HG03064 (cell line): ENCODE data around the gene HGS.

Source experiments
- ATAC-seq: cut with Tn5 transposase; IDR thresholded peaks from one replicate; pipeline ENCODE4 v1.9.1; 2021; ENCODE audit warnings: low read depth; ENCODE audit not compliant: unreplicated experiment

HGS gene

DNA sequence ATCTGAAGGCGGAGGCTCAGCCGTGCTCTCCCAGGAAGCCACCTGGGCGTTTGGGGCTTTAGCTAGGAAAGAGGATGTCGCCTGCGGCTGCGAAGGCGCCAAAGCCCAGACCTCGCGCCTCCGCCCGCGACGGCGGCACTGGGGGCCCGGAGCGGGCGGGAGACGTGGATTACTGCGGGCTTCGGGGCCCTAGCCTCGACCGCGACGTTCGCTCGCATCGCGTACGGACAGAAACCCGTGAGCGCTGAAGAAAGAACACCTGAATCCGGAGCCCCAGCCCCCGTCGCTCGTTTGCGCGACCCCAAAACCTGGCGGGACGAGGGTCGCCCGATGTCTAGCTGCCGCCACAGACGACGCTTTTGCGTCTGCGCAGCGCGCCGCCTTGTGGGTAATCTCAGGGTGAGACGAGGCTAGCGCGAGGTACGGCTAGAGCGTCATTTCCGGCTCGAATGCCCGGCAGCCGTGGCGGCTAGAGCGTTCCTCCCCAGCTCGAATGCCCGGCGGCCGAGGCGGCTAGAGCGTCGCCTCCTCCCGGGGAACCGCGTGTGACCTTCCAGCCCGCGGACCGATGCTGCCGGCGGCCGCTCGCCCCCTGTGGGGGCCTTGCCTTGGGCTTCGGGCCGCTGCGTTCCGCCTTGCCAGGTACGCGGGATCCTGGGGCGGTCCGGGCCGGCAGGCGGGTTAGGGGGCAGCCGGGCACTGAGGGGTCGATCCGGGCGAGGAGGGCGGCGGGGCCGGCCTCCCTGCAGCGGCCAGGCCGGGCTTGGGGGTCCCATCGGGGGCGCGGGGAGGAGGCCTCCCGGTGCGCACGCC, 19.3 kb downstream of the HGS start, which contains the start of gene MRPL12:
TSS of gene MRPL12 (plus strand) at position 434 of the 813 bp plus-strand sequence. CDS start at position 569, 135 bp downstream.
- ATAC-seq: peak; percentile 54

DNA sequence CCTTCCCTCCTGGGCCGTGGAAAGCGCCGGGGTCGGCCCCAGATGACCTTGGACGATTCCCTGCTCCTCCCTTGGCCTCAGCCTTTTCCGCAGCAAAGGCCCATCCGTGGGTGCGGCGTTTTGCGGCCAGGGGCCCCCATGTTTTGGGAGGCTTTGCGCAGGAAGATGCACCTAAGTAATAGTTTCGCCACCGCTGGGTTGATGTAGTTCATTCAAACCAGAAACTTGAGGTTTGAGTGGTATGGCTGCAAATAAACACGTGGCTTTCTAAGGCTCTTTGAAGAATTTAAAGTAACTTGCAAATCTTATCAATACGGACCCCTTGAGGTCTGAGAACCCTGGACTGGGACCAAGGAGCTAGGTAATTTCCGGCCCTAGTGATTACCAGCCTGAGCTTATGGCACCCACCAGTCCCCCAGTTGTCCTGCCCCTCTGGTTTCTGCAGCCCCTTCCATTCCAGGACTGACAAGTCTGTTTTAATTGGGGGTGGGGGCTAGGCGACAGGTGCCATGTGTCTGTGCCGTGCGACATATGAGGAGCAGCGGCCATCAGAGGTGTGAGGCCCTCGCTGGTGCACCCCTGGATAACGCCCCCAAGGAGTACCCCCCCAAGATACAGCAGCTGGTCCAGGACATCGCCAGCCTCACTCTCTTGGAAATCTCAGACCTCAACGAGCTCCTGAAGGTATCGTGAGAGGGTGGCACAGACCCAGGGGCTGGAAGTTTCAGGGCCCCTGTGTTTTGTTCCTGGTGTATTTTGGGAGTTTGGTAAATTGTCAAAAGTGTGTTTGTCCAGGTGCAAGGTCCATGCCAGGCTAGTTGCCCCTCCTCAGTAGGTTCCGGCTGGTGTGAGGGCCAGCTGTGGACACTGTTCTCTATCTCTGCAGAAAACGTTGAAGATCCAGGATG, 20.2 kb downstream of the HGS start:
- no peak for ATAC-seq

DNA sequence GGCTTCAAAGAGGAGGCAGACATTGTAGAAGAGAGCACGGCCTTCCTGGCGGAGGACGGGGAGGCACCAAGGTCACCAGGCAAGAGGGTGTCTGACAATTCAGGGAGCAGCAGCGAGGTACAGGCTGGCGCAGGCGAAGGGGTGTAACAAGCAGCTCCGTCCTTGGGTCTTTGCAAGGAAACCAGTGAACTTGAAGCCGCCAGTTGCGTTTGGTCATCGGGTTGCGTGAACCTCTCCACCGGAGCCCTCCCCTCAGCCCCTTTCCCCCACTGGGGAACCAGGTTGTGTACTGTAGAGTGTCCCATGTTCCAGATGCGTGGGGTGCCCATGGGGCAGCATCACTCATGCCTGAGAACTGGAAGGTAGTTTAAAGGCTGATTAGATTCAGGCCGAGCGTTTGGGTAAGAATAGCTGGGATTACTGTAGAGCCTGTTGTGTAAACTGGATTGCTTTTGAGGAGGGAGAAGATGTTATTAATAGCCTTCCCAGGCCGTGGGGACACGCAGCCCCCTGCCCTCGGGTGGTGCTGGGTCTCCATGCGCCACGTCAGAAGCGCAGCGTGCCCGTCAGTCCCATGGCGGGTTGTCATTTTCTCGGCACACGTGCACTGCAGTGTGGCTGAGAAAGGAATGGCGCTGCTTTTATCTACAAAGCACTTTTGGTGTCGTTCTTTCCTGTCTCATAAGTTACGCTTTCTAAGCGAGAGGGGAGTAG, 21.9 kb downstream of the HGS start:
- ATAC-seq: no peak

DNA sequence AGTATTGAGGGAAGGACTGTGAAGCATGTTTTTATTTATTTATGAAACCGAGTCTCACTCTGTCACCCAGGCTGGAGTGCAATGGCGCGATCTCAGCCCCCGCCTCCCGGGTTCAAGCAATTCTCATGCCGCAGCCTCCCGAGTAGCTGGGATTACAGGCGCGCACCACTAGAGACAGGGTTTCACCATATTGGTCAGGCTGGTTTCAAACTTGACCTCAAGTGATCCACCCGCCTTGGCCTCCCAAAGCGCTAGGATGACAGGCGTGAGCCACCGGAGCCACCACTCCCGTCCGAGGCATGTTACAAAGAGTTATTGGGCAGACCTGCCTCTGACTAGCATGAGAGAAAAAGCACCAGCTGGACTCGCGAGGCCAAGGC, 22.4 kb downstream of the HGS start:
- ATAC-seq: no peak

DNA sequence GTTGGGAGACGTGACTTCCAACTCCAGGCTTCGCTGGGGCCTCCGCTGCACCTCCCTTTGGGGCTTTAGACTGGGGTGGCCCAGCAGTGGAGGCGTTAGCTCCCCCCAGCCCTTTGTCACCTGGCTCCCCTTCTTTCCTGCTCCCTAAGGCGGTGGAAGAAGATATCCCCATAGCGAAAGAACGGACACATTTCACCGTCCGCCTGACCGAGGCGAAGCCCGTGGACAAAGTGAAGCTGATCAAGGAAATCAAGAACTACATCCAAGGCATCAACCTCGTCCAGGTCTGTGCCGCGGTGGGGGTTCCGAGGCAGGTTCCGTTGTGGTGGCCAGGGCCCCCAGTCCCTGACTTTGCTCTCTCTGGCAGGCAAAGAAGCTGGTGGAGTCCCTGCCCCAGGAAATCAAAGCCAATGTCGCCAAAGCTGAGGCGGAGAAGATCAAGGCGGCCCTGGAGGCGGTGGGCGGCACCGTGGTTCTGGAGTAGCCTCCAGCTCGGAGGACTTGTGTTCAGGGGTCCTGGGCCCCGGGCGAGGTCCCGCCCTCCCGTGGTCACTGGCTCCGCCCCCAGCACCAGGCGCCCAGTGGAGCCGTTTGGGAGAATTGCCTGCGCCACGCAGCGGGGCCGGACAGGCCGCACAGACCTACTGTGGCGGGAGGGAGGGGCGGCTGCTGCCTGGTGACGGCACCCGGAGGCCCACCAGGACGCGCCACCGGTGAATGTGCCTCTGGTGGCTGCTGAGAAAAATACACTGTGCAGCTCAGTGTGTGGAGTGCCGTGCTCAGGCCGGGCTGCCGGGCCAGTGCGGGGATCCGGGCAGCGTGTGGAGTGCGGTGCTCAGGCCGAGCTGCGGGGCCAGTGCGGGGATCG, 23.2 kb downstream of the HGS start:
- ATAC-seq: no peak

DNA sequence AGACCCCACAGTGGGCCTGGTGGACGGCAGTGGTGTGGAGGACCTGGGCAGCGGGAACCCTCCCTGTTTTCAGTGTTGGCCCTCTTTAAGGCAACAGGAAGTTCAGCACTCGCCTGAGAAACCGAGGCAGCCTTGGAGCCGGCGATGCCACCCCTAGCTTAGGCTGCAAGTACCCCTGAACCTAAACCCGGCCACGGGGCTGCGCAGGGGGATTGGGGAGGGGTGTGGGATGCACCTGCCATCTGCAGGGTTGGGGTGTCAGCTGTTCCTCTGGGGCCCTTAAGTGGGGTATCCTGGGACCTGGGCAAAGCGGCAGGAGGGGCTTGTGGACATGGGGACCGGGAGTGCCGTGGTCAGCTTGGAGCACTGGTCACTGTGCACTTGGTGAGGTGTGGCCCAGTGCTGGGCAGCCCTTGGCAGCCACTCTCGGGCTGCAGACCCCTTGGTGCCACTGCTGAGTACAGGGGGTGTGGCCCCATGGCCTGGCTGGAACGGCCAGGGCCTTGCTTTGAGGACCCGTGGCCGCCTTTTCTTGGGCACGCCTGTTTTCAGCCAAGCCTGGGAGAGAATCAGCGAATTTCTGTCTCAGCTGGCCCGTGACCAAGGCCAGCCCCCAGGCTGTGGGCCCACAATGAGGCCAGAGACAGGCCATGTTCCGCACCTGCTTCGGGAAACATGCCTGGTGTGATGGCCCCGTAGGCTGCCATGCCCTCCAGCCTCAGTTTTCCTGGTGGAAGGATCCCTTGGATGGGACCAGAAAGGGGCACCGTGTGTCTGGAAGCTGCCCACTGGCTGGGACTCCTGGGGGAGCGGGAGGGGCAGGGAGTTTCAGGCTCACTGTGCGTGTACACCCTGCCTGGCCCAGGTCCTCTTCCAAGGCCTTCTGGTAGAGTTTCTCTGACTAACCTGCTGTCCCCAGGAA, 24.2 kb downstream of the HGS start:
- ATAC-seq: no peak

DNA sequence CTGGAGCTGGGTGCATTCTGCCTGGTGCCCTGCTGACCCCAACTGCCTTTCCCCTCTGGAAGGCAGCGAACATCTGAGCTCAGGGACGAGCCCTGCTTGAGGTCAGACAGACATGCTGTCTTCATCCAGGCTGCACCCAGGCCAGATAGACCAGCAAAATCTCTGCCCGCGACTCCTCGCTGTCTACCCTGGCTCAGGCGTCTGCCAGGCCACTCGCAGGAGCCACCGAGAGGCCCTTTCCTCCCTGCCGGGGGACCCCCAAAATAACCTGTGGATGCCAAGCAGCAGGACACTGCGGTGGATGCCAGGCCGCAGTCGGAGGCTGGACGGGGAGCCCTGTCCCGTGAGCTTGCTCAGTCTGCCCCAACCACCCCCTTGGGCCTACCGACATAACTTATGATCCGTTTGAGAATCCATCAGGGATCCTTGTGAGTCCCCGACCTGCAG, 25.0 kb downstream of the HGS start:
- ATAC-seq: no peak

DNA sequence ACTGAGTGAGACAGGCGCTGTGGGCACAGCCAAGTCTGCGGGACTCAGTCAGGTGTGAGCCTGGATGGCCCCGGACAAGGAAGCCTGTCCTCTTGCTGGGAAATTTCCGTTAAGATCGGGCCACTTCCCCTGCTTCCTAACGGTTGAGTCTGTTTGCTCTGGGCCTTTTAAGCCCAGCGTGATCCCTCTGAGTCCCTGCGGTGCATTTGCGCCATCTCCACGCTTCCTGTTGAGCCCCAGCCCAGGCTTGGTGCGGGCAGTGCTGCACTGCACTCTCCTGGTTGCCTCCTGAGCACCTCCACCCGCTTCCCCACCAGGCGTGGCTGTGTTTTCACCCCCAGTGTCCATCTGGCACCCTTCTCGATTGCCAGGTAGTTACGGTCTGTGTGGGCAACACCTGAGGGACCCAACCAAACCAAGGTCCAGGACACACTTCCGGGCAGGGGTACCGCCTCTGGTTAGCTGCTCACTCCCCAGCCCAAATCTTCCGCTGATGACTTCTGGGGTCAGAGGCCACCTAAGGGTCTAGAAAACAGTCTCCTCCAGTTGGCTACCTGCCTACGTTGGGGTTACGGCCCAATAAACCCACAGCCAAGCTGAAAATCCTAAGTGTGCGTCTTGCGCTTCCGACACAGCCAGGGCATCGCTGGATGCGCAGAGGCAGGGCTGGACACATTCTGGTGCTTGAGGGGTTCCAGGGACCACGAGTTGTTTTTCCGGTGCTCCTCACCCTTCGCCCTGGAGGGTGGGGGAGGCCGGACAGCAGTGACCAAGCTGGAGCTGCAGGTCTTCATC, 26.9 kb downstream of the HGS start:
- ATAC-seq: no peak

DNA sequence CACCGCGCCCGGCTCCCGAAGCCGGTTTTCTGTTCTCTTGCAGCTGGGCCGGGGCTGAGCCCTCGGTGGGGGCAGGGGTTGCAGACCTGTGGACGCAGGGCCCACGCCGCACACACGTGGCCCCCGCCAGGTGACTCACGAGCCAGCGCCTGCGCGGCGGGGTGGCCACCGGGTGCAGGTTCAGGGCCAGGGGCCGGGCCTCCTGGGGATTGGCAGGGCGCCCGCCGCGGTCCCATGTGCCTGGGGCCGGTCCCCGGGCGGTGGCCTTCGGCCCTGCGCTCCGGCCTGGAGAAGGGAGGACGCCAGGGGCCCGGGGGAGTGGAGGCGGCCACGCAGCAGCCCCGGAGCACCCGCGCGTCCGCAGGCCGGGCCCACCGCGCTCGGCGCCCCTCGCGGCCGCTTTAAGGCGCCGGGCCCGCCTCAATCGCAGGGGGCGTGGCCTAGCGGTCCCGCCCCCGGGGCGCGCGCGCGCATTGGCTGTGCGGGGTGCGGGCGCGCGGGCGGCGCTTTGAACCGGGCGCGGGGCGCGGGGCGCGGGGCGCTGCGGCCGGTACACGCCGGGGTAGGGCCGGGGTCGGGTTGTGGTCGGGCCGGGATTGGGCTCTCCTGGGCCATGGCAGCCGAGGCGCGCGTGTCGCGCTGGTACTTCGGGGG, 28.1 kb downstream of the HGS start, which contains the start of gene SLC25A10:
TSS of gene SLC25A10 (plus strand) at position 471 of the 654 bp plus-strand sequence. CDS start at position 614, 143 bp downstream.
- peak; percentile 49 for ATAC-seq

DNA sequence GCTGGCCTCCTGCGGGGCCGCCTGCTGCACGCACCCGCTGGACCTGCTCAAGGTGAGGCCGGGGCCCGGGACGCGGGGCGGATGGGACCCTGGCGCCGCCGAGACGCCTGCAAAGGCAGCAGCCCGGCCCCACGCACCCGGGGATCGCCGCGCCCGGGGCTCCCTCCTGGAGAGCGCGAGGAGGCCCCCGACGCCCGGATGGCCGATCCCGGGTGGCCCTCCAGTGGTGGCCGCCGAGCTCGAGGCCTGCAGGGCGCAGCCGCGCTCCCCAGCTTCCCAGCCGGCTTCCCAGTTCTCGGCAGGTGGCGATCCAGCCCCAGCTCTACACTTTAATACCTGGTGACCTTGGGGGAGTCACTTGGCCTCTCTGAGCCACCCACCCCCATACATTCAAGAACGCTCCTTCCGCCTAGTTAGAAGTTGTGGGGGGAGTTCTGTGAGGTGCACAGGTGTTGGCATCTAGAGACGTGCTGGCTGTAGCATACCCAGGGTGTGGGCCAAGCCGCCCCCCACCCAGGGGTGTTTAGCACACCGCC, 28.7 kb downstream of the HGS start:
- no peak for ATAC-seq

DNA sequence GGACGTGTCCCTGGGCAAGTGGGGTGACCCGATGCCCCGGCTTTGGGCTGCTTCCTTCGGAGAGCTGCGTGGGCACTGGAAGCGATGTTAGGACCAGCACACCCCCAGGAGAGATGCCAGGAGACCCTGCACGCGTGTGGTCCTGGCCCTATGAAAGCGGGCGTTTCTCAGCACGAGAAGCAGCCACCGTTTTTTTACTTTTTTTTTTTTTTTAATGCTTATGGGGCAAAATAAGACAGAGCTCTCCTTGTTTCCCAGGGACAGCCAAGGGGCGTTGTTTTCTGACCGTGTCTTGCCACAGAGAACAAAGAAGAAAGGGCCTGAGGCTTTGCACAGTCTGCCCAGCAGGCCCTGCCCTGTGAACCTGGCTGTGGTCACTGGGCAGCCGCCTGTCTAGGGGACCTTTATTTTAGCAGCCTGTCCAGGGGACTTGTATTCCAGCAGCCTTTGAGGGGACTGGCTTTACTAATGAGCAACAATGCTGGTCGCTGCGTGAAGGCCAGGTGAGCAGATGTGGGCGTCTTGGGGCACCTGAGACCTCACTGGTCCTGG, 29.3 kb downstream of the HGS start:
- no peak for ATAC-seq

DNA sequence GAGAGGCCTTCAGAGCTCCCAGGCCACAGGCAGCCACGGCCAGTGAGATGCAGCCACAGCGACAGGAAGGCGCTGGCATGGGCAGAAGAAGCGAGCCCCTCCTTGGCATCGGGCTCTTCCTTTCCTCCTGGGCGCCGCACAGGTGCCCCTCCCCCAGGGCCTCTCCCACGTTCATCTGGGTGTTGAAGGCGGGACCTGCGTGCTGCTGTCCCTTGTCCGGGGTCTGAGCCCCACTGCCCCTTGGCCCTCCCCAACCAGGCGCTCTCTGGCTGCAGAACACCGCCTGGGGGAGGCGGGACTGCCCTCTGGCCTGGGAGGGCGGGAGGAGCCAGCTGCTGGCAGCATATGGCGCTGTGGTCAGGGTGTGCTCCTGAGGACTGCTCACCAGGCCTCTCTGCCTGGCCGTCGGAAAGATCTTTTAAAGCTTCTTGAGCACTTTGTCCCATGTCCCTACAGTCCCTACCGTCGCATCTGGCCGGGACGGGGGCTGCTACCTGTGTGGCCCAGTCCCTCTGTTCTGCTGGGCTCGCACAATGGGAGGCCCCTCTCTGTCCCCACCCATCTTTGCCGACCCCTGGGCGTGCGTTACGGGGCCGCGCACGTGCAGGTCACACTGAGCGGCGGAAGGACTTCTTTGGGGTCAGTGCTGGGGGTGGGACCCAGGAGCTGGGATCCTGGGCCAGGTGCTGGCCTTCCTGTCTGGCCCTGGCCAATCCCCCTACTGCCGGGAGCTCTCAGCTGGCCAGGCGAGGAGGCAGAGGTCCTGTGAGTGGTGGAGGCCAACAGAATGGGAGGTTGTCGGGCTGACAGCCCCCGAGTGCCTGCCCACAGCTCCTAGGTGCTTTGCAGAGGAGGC, 30.0 kb downstream of the HGS start:
- no peak for ATAC-seq

DNA sequence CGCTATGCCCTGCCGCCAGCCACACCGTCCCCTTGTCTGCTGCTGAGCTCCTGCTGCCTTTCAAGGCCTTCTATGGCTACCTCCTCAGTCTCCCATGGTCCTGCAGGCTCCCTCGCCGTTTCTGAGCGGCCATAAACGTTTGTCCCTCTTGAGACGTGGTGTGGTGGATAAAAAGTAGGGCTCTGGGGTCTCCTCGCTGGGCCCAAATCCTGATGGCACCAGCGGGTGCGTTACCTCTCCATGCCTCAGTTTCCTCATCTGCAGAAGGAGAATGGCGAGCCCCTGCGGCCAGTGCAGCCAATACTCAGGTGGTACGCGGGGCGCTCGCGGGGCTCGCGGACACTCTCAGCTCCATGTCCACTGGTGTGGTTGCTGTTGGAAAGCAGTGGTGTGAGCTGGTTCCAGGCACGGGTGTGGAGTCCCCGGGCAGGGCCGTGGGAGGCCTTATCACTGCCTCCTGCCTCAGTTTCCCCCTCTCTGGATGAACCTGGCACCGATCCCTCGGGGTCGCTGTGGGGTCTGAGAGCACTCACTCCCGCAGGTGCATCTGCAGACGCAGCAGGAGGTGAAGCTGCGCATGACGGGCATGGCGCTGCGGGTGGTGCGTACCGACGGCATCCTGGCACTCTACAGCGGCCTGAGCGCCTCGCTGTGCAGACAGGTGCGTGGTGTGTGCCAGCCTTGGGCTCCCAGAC, 30.7 kb downstream of the HGS start:
- ATAC-seq: no peak

DNA sequence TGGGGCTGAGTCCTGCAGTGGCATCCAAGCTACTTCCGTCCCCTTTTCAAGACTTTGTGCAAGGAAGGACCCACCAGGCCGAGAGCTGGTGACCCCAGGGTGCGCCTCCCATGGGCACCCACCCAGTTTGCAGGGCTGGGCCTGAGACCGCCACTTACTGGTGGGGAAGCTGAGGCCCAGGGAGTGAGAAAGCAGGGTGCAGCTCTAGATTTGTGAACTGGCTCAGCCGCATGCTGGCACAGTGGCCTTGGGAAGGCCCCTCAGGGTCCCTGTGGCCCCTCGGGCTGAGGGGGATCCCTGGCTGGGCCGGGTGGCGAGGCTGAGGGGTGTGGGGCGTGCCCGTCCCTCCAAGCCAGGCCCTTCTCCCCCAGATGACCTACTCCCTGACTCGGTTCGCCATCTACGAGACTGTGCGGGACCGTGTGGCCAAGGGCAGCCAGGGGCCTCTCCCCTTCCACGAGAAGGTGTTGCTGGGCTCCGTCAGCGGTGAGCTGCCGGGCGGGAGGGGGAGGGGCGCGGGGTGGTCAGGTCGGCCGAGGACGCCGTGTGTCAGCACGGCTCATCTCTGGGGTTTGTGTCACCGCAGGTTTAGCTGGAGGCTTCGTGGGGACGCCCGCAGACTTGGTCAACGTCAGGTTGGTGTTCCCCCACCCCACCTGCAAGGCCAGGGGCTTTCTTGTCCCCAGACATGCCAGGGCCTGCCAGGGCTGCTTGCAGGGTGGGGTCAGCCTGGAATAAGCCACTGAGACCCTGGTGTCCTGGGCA, 31.5 kb downstream of the HGS start:
- ATAC-seq: no peak
